HG02840 (cell line): Measurements from ENCODE around the gene CCDC195.
"Not testable (repeated sequence)": the region's sequence is repeated elsewhere in the genome, so short reads cannot be mapped to it uniquely, and the experiment has no call there.

Source experiments
- ATAC-seq: cut with Tn5 transposase; IDR thresholded peaks from one replicate; pipeline ENCODE4 v1.9.1; 2021; ENCODE audit warnings: mild to moderate bottlenecking, moderate library complexity, moderate number of reproducible peaks; ENCODE audit not compliant: unreplicated experiment, low FRiP score

Gene CCDC195

GRCh38 chr2:224694502-224694901 is 21.7 kb downstream of the CCDC195 start:
- no peak for ATAC-seq

- no peak for ATAC-seq
Observed at GRCh38 chr2:224691563-224691962, 24.6 kb downstream of the CCDC195 start.

DNA sequence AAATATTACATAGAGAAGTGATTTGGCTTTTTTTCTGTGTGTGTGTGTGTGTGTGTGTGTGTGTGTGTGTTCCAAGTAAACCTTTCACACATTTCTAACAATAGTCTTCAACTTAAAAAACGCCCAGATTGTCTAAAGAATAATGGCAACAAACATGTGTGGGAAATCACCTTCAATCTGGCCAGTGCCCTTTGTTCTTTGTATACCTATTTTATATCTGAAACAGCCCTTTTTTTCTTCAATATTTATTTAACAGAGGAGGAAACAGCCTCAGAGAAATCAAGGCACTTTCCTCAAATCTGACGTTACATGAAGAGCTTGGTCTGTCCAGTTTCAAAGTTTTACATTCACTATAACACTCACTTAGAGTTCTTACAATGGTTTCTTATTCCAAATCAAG is 25.3 kb downstream of the CCDC195 start:
- no peak for ATAC-seq

GRCh38 chr2:224689539-224689938 is 26.6 kb downstream of the CCDC195 start:
- ATAC-seq = no peak

- no peak for ATAC-seq
Observed at GRCh38 chr2:224688997-224689396, 27.2 kb downstream of the CCDC195 start.

GRCh38 chr2:224687156-224687555 is 29.0 kb downstream of the CCDC195 start:
- ATAC-seq = no peak

- ATAC-seq = no peak
Observed at GRCh38 chr2:224685121-224685520, 31.0 kb downstream of the CCDC195 start.

GRCh38 chr2:224682134-224682533 is 34.0 kb downstream of the CCDC195 start:
- no peak for ATAC-seq

DNA sequence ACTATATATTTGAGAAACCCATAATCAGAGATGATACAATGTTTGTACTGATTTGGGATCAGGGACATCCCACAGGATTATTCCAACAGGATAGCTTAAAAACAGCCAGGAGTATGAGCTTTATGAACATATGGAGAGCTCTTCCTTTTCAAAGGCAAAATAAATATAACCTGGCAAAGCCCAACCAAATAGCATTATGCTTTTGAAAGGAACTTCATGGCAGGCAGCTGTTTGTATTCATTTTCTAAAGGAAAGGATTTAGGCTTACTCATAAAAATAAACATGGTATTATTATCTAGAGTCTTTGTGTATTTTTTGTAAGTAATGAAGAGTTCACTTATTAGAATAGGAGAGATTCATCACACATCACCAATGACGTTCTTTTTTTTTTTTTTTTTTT is 44.4 kb downstream of the CCDC195 start:
- ATAC-seq = no peak

GRCh38 chr2:224670203-224670602 is 46.0 kb downstream of the CCDC195 start:
- ATAC-seq = no peak

DNA sequence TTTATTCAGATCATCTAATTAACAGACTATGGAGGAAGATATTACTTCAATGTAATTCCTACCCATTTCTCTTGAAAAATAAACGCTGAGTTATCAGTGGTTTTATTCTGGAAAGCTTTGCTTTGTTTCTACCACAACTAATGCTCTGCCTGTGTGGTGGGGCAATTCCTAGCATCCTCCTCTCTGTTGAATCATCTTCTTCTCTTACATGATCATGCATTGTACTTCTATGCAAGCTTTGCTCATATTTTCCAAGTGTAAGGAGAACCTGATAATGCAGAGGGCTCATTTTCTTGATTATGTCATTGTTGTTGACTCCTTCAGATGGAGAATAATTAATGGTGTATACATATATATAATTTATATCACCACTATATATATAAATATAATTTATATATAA is 46.7 kb downstream of the CCDC195 start:
- ATAC-seq = no peak

GRCh38 chr2:224668123-224668909 is 47.8 kb downstream of the CCDC195 start:
- no peak for ATAC-seq

GRCh38 chr2:224666951-224667553 is 49.1 kb downstream of the CCDC195 start:
- ATAC-seq = peak; percentile 96

DNA sequence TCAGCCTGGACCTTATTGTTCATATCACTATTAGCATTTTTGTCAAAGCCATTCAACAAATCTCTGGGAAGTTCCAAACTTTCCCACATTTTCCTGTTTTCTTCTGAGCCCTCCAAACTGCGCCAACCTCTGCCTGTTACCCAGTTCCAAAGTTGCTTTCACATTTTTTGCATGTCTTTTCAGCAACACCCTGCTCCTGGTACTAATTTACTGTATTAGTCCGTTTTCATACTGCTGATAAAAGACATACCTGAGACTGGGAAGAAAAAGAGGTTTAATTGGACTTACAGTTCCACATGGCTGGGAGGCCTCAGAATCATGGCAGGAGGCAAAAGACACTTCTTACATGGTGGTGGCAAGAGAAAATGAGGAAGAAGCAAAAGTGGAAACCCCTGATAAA is 52.8 kb downstream of the CCDC195 start:
- ATAC-seq = not testable (repeated sequence)

GRCh38 chr2:224661708-224662107 is 54.5 kb downstream of the CCDC195 start:
- not testable (repeated sequence) for ATAC-seq

DNA sequence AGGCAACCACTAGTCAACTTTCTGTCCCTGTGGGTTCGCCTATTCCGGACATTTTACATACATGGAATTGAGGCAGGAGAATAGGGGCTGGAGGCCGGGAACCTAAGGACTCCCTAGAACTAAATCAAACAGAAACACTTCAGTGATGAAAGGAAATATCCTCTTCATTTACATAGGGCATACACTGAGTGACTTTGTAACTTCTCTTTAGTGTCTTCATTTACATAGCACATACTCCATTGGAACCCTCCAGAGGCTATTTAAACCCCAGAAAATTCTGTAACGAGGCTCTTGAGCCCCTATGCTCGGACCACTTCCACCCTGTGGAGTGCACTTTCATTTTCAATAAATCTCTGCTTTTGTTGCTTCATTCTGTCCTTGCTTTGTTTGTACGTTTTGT is 56.5 kb downstream of the CCDC195 start:
- ATAC-seq = no peak

DNA sequence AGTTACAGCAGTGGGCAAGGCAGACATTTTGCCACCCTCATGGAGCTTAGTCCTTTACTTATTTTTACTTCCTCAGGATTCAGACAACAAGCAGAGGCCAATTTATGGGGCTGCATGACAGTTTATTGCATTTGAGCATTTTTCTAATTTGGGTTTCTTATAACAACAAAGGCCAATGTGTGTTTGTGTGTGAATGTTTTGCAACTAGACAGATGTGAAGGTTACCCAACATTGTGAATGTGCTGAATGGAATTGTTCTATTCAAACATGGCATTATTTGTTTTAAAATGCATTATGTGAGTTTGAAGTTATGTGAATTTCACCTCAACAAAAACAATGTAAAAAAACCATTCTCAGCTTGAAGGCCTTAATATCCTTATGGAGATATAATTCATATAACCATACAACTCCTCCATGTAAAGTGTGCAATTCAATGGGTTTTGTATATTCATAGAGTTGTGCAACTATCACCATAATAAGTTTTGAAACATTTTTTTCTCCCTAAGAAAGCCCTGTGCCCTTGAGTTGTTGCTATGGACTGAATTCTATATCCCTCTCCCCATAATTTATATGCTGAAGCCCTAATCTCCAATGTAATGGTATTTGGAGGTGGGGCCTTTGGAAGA is 57.3 kb downstream of the CCDC195 start:
- ATAC-seq = no peak

DNA sequence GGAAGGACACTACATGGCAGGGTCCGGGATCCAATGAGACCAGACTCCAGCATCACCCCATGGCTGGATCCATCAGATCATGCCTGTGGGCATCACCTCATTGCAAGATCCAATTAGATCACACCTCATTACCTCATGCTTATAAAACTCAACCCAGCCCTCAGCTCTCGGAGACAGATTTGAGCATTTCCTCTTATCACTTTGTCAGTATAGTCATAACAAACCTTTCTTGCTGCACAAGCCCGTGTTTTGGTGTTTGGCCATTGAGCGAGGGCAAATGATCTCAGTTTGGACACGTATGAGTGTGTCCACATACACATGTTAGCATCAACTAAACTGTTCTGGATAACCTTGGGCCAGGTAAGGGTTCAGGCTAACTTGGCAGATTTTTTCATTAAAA is 58.8 kb downstream of the CCDC195 start:
- no peak for ATAC-seq

DNA sequence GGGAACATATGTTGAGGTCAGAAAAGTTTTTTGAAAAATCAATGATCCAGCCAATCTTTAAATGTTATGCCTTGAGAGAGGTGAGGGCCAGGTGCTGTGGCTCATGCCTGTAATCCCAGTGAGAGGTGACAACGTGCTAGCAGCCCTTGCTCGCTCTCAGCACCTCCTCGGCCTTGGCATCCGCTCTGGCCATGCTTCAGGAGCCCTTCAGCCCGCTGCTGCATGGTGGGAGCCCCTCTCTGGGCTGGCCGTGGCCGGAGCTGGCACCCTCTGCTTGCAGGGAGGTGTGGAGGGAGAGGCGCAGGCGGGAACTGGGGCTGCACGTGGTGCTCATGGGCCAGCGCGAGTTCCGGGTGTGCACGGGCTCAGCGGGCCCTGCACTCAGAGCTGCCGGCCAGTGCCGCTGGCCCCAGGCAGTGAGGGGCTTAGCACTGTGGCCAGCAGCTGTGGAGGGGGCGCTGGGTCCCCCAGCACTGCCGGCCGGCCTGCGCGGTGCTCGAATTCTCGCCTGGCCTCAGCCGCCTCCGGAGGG is 61.1 kb downstream of the CCDC195 start:
- ATAC-seq = no peak
